Measurements from ENCODE around the gene EIF2S2.
"Not testable (repeated sequence)": the region's sequence is repeated elsewhere in the genome, so short reads cannot be mapped to it uniquely, and the experiment has no call there.

- TF ChIP-seq CTCF (IDR thresholded peaks at IDR 0.05; ENCODE audit: insufficient read depth, low read length, poor library complexity, severe bottlenecking); EZH2phosphoT487 (conservative IDR thresholded peaks at IDR 0.05; ENCODE audit: low read length): not testable (repeated sequence)
Observed at GRCh38 chr20:34135525-34136275, 23.7 kb upstream of the EIF2S2 start.

Measured in SU-DHL-6 (cell line).